GM23248 (cell line): ENCODE data around the gene SCN9A. TPM values are rescaled to one million over a fixed set of nuclear protein-coding genes. Genes with fewer than 3 reads are reported as not detected.
A peak's percentile ranks its signal among the peaks of the same experiment; 100 is the strongest.
"Not testable (repeated sequence)": the region's sequence is repeated elsewhere in the genome, so short reads cannot be mapped to it uniquely, and the experiment has no call there.

Experiments used
- DNase-seq: peaks from one replicate; pipeline ENCODE4 v3.0.0-alpha.2; 2015
- H2AFZ ChIP-seq: fragments of 200-600 bp; sonication (generic); 2 replicates; pipeline ENCODE4 v1.6.1; 2016; ENCODE audit warnings: antibody characterized with exemption
- H3F3A ChIP-seq: fragments of 200-600 bp; sonication (generic); 2 replicates; pipeline ENCODE4 v1.6.1; 2016; ENCODE audit warnings: mild to moderate bottlenecking, antibody characterized with exemption, mixed run types; ENCODE audit not compliant: insufficient read depth
- H3K27ac ChIP-seq: fragments of 200-600 bp; sonication (generic); 2 replicates; pipeline ENCODE4 v1.5.1; 2016; ENCODE audit warnings: mild to moderate bottlenecking
- H3K27me3 ChIP-seq: fragments of 200-600 bp; sonication (generic); replicated peaks from 2 replicates; pipeline ENCODE4 v1.6.1; 2016; ENCODE audit warnings: mild to moderate bottlenecking; ENCODE audit not compliant: insufficient read depth
- H3K36me3 ChIP-seq: fragments of 200-600 bp; sonication (generic); 2 replicates; pipeline ENCODE4 v1.6.1; 2016; ENCODE audit warnings: low read depth, mild to moderate bottlenecking
- H3K4me1 ChIP-seq: fragments of 200-600 bp; sonication (generic); 2 replicates; pipeline ENCODE4 v1.6.1; 2016; ENCODE audit warnings: mild to moderate bottlenecking; ENCODE audit not compliant: insufficient read depth
- H3K4me2 ChIP-seq: fragments of 200-600 bp; sonication (generic); one replicate; pipeline ENCODE4 v1.6.1; 2016; ENCODE audit warnings: mild to moderate bottlenecking; ENCODE audit not compliant: unreplicated experiment
- H3K4me3 ChIP-seq: fragments of 200-600 bp; sonication (generic); 2 replicates; pipeline ENCODE4 v1.5.1; 2016; ENCODE audit warnings: mild to moderate bottlenecking
- H3K79me2 ChIP-seq: fragments of 200-600 bp; sonication (generic); 2 replicates; pipeline ENCODE4 v1.6.1; 2016; ENCODE audit warnings: mild to moderate bottlenecking; ENCODE audit not compliant: insufficient read depth
- H3K9ac ChIP-seq: fragments of 200-600 bp; sonication (generic); 2 replicates; pipeline ENCODE4 v1.6.1; 2016; ENCODE audit warnings: mild to moderate bottlenecking
- H3K9me2 ChIP-seq: fragments of 200-600 bp; sonication (generic); 2 replicates; pipeline ENCODE4 v1.6.1; 2016; ENCODE audit warnings: mixed run types, mild to moderate bottlenecking, moderate library complexity; ENCODE audit not compliant: insufficient read depth
- H3K9me3 ChIP-seq: fragments of 200-600 bp; sonication (generic); one replicate; pipeline ENCODE4 v1.6.1; 2017; ENCODE audit warnings: low read depth
- H4K20me1 ChIP-seq: fragments of 200-600 bp; sonication (generic); 2 replicates; pipeline ENCODE4 v1.6.0; 2016; ENCODE audit not compliant: insufficient read depth
- EZH2 ChIP-seq: fragments of 200-600 bp; sonication (generic); IDR thresholded peaks from 2 replicates; pipeline ENCODE4 v1.6.1; 2018; ENCODE audit warnings: antibody characterized with exemption, mild to moderate bottlenecking; ENCODE audit not compliant: insufficient read depth, poor library complexity, severe bottlenecking
- EZH2phosphoT487 ChIP-seq: fragments of 200-600 bp; sonication (generic); IDR thresholded peaks from 2 replicates; pipeline ENCODE4 v1.6.1; 2018; ENCODE audit warnings: antibody characterized with exemption, moderate library complexity, mild to moderate bottlenecking, low read depth; ENCODE audit not compliant: insufficient read depth
- WGBS, 2 experiments: methylation state at CpG; one replicate each; pipeline ENCODE4 v1.1.6; 2015 to 2017; ENCODE audit warnings: low lambda C conversion rate in 2 of 2, low coverage in 1 of 2; ENCODE audit errors: missing lambda C conversion rate in 2 of 2; 5-methylcytosine and 5-hydroxymethylcytosine counted together
- in situ Hi-C: fragments of 300-500 bp; cut with MboI; formaldehyde crosslinking; loops from 2 replicates; pipeline ENCODE4 v1.15.0; 2020
- polyA plus RNA-seq: library from polyadenylated mRNA; unstranded; fragments of >200 nt; fragmentation: Nextera tagmentation; extraction: Ambion mirVana; gene quantifications from 2 replicates; pipeline ENCODE4 v1.2.1, GENCODE V29; 2016
- total RNA-seq: library from RNA; depleted of rRNA; stranded (reverse); fragments of >200 nt; shearing (Covaris generic); gene quantifications from 2 replicates; pipeline ENCODE4 v1.2.3, GENCODE V29; 2014

Gene SCN9A
- total and polyA plus RNA-seq, 2 experiments from 2014 or later = 7.2 to 8.3 TPM

GRCh38 chr2:166417669-166418068 is 41.9 kb upstream of the SCN9A start:
- Histone ChIP-seq H4K20me1 (no peaks in the 10 kb centered on the region), H3K27ac (no peak overlapping the region), H3K9ac (no peak overlapping the region), H2AFZ (no peak overlapping the region), H3K27me3 (no peaks in the 10 kb centered on the region), H3K4me3 (no peak overlapping the region), H3K36me3 (no peaks in the 10 kb centered on the region), H3K4me1 (peaks cover 10% of the 10 kb centered on the region), H3K9me2 (no peaks in the 10 kb centered on the region), H3K4me2 (no peak overlapping the region), H3F3A (peaks cover 9% of the 10 kb centered on the region), H3K9me3 (no peaks in the 10 kb centered on the region), H3K79me2 (no peaks in the 10 kb centered on the region)
- DNase-seq = peak; percentile 74
- in situ Hi-C loops = loop anchor here (25.0 kb wide), 1 partner anchor 230 kb away; no protein-coding TSS in a partner anchor
- 31 to 56% methylated on average over 2 of the region's 2 CpGs for WGBS, 2 experiments
- TF ChIP-seq EZH2phosphoT487 (no peak), EZH2 (no peak)

DNA sequence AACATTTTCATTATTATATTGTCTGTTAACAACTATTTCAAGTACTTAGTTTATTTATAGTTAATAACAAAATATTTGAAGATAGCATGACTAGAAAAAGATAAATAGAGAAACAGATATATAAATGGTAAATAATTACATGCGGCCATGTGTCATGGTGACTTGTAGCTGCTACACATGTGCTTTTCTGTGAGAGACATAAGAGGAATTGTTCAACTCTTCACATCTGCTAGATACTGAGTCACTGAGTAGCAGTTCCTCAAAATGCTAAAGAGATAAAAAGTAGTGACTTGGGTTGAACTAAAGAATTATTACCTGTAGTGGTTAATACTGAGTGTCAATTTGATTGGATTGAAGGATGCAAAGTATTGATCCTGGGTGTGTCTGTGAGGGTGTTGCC is 37.5 kb upstream of the SCN9A start:
- H3K4me3 ChIP-seq = no peak overlapping the region
- TF ChIP-seq EZH2phosphoT487 (no peak), EZH2 (no peak)
- H3K4me1 ChIP-seq = peaks cover 34% of the 10 kb centered on the region
- peaks cover 27% of the 10 kb centered on the region for H3F3A ChIP-seq
- in situ Hi-C loops = loop anchor here (25.0 kb wide), 1 partner anchor 226 kb away; no protein-coding TSS in a partner anchor
- H3K36me3 ChIP-seq = no peaks in the 10 kb centered on the region
- H2AFZ ChIP-seq = no peak overlapping the region
- no peak overlapping the region for H3K4me2 ChIP-seq
- H3K9me3 ChIP-seq = no peaks in the 10 kb centered on the region
- H3K9ac ChIP-seq = no peak overlapping the region
- no peaks in the 10 kb centered on the region for H3K79me2 ChIP-seq
- no peaks in the 10 kb centered on the region for H3K9me2 ChIP-seq
- 43 to 49% methylated on average over 1 of the region's 1 CpG for WGBS, 2 experiments
- H4K20me1 ChIP-seq = no peaks in the 10 kb centered on the region
- no peaks in the 10 kb centered on the region for H3K27me3 ChIP-seq
- peak overlapping the region; percentile 86 for H3K27ac ChIP-seq
- DNase-seq = peak; percentile 62

- H3K4me3 ChIP-seq = peak overlapping the region; percentile 48
- H3K27me3 ChIP-seq = no peaks in the 10 kb centered on the region
- peaks cover 34% of the 10 kb centered on the region for H3K4me1 ChIP-seq
- WGBS, 2 experiments = 19 to 21% methylated on average over 6 of the region's 6 CpGs
- peaks cover 27% of the 10 kb centered on the region for H3F3A ChIP-seq
- H3K79me2 ChIP-seq = no peaks in the 10 kb centered on the region
- H3K4me2 ChIP-seq = peak overlapping the region; percentile 69
- no peaks in the 10 kb centered on the region for H3K36me3 ChIP-seq
- peak overlapping the region; percentile 76 for H2AFZ ChIP-seq
- H3K9me3 ChIP-seq = no peaks in the 10 kb centered on the region
- DNase-seq = peak; percentile 56
- no peaks in the 10 kb centered on the region for H3K9me2 ChIP-seq
- H3K27ac ChIP-seq = peak overlapping the region; percentile 86
- H4K20me1 ChIP-seq = no peaks in the 10 kb centered on the region
- peak overlapping the region; percentile 49 for H3K9ac ChIP-seq
- no peak for TF ChIP-seq EZH2phosphoT487
- TF ChIP-seq EZH2 = no peak
- in situ Hi-C loops = loop anchor here (25.0 kb wide), 1 partner anchor 224 kb away; no protein-coding TSS in a partner anchor
Measured at GRCh38 chr2:166411473-166412230, 35.9 kb upstream of the SCN9A start.

- DNase-seq = peak; percentile 95
- H3K9ac ChIP-seq = peak overlapping the region; percentile 49
- peaks cover 27% of the 10 kb centered on the region for H3F3A ChIP-seq
- no peaks in the 10 kb centered on the region for H3K27me3 ChIP-seq
- no peaks in the 10 kb centered on the region for H3K36me3 ChIP-seq
- peak overlapping the region; percentile 86 for H3K27ac ChIP-seq
- H3K4me2 ChIP-seq = peak overlapping the region; percentile 69
- H3K9me2 ChIP-seq = no peaks in the 10 kb centered on the region
- H3K79me2 ChIP-seq = no peaks in the 10 kb centered on the region
- 44 to 50% methylated on average over 7 of the region's 7 CpGs for WGBS, 2 experiments
- in situ Hi-C loops = loop anchor here (25.0 kb wide), 1 partner anchor 224 kb away; no protein-coding TSS in a partner anchor
- H2AFZ ChIP-seq = peak overlapping the region; percentile 76
- H3K4me1 ChIP-seq = peaks cover 34% of the 10 kb centered on the region
- peak overlapping the region; percentile 48 for H3K4me3 ChIP-seq
- no peaks in the 10 kb centered on the region for H3K9me3 ChIP-seq
- no peak for TF ChIP-seq EZH2phosphoT487
- no peak for TF ChIP-seq EZH2
- no peaks in the 10 kb centered on the region for H4K20me1 ChIP-seq
Measured at GRCh38 chr2:166410828-166411472, 35.2 kb upstream of the SCN9A start.

- H3K9me3 ChIP-seq, H3K4me2 ChIP-seq, H3K27ac ChIP-seq, H3K27me3 ChIP-seq, H3K9me2 ChIP-seq, H4K20me1 ChIP-seq, H2AFZ ChIP-seq, DNase-seq, H3K36me3 ChIP-seq, H3K79me2 ChIP-seq, H3K9ac ChIP-seq, H3K4me3 ChIP-seq: not testable (repeated sequence)
- WGBS, 2 experiments = 87 to 98% methylated on average over 2 of the region's 2 CpGs
- in situ Hi-C loops = loop anchor here (25.0 kb wide), 1 partner anchor 220 kb away; no protein-coding TSS in a partner anchor
- Histone ChIP-seq H3F3A (peaks cover 19% of the 10 kb centered on the region), H3K4me1 (peaks cover 24% of the 10 kb centered on the region)
Measured at GRCh38 chr2:166407746-166408145, 32.0 kb upstream of the SCN9A start.
